Activated CD8-positive, alpha-beta T cell treated with anti-CD3 and anti-CD28 coated beads, Interleukin-2, amount 10 ng/mL, durations not matched to agents 7 days and 5 days (primary cell): ENCODE data around the gene TRMT61A. TPM values are rescaled to one million over a fixed set of nuclear protein-coding genes. Genes with fewer than 3 reads are reported as not detected.
"Not testable (repeated sequence)": the region's sequence is repeated elsewhere in the genome, so short reads cannot be mapped to it uniquely, and the experiment has no call there.

ENCODE experiments used
- ATAC-seq: fragments of 150-1000 bp; cut with Tn5 transposase; one replicate; pipeline ENCODE4 v1.10.0; 2021; ENCODE audit warnings: moderate library complexity
- CTCF ChIA-PET: fragments of 350-600 bp; sonication (Branson Sonifier 250); formaldehyde crosslinking; loops from one replicate; lab custom pipeline; 2021; ENCODE audit warnings: antibody characterized with exemption; lab: Charles Lee
- POLR2A ChIA-PET: fragments of 350-600 bp; sonication (Branson Sonifier 250); formaldehyde crosslinking; loops from one replicate; lab custom pipeline; 2021; ENCODE audit warnings: antibody characterized with exemption; lab: Charles Lee
- DNase-seq: peaks from one replicate; pipeline ENCODE4 v3.0.0-alpha.2; 2020
- H3K27ac Mint-ChIP-seq: one replicate; pipeline ENCODE4 v1.8.0; 2021; ENCODE audit warnings: mild to moderate bottlenecking, mixed read lengths
- H3K27me3 Mint-ChIP-seq: one replicate; pipeline ENCODE4 v1.8.0; 2021; ENCODE audit warnings: low read depth, mixed read lengths
- H3K36me3 Mint-ChIP-seq: one replicate; pipeline ENCODE4 v1.8.0; 2021; ENCODE audit warnings: low read depth, mixed read lengths
- H3K4me1 Mint-ChIP-seq: one replicate; pipeline ENCODE4 v1.8.0; 2021; ENCODE audit warnings: low read depth, mixed read lengths
- H3K4me3 Mint-ChIP-seq: one replicate; pipeline ENCODE4 v1.8.0; 2021; ENCODE audit warnings: mild to moderate bottlenecking, mixed read lengths
- H3K9me3 Mint-ChIP-seq: one replicate; pipeline ENCODE4 v1.8.0; 2022; ENCODE audit warnings: mixed read lengths; ENCODE audit not compliant: insufficient read depth
- total RNA-seq, 2 experiments: library from RNA; stranded (reverse); gene quantifications; one replicate each; pipeline ENCODE4 v1.2.3, GENCODE V29; 2021

TRMT61A gene
- total RNA-seq, 2 experiments from 2014 or later: 8.5 to 8.8 TPM

- Mint-ChIP-seq H3K9me3 (no peaks in the 10 kb centered on the region), H3K27ac (peak overlapping the region; percentile 3), H3K36me3 (peaks cover 20% of the 10 kb centered on the region), H3K27me3 (no peaks in the 10 kb centered on the region), H3K4me3 (no peak overlapping the region), H3K4me1 (peaks cover 3% of the 10 kb centered on the region)
- ATAC-seq: no peak
- ChIA-PET CTCF (interaction anchor here (1.1 to 3.3 kb wide), 3 partner anchors 9 to 10 kb away, joined by 3 to 13 read pairs (median 8); no protein-coding TSS in a partner anchor), POLR2A (interaction anchor here (1.2 kb wide), 1 partner anchor 9 kb away, joined by 3 read pairs; no protein-coding TSS in a partner anchor)
- no peak for DNase-seq
Measured at GRCh38 chr14:103509864-103510723, 18.9 kb upstream of the TRMT61A start.

- Mint-ChIP-seq H3K9me3 (no peaks in the 10 kb centered on the region), H3K4me3 (no peak overlapping the region), H3K27ac (peak overlapping the region; percentile 3), H3K36me3 (peaks cover 15% of the 10 kb centered on the region), H3K27me3 (no peaks in the 10 kb centered on the region), H3K4me1 (peaks cover 3% of the 10 kb centered on the region)
- CTCF ChIA-PET: interaction anchor here (1.1 to 3.3 kb wide), 3 partner anchors 8 to 11 kb away, joined by 3 to 13 read pairs (median 3); no protein-coding TSS in a partner anchor
- DNase-seq (no peak), ATAC-seq (no peak)
- POLR2A ChIA-PET: interaction anchor here (1.2 kb wide), 1 partner anchor 10 kb away, joined by 3 read pairs; no protein-coding TSS in a partner anchor
Measured at GRCh38 chr14:103510724-103511693, 18.0 kb upstream of the TRMT61A start.

DNA sequence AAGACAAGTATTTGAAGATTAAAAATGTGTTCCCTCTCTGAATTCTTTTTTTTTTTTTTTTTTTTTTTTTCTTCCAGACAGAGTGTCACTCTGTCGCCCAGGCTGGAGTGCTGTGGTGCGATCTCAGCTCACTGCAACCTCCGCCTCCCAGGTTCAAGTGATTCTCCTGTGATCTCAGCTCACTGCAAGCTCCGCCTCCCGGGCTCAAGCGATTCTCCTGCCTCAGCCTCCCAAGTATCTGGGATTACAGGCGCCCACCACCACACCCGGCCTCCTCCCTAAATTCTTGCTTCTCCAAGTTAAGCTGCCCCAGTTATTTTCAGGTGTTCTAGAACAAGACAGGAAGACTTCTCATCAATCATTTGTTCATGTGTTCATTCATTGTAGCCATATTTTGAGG, 16.8 kb upstream of the TRMT61A start:
- H3K9me3 Mint-ChIP-seq, H3K27ac Mint-ChIP-seq, H3K4me1 Mint-ChIP-seq, POLR2A ChIA-PET, CTCF ChIA-PET, H3K4me3 Mint-ChIP-seq, DNase-seq, H3K27me3 Mint-ChIP-seq, ATAC-seq: not testable (repeated sequence)
- peaks cover 15% of the 10 kb centered on the region for H3K36me3 Mint-ChIP-seq

DNA sequence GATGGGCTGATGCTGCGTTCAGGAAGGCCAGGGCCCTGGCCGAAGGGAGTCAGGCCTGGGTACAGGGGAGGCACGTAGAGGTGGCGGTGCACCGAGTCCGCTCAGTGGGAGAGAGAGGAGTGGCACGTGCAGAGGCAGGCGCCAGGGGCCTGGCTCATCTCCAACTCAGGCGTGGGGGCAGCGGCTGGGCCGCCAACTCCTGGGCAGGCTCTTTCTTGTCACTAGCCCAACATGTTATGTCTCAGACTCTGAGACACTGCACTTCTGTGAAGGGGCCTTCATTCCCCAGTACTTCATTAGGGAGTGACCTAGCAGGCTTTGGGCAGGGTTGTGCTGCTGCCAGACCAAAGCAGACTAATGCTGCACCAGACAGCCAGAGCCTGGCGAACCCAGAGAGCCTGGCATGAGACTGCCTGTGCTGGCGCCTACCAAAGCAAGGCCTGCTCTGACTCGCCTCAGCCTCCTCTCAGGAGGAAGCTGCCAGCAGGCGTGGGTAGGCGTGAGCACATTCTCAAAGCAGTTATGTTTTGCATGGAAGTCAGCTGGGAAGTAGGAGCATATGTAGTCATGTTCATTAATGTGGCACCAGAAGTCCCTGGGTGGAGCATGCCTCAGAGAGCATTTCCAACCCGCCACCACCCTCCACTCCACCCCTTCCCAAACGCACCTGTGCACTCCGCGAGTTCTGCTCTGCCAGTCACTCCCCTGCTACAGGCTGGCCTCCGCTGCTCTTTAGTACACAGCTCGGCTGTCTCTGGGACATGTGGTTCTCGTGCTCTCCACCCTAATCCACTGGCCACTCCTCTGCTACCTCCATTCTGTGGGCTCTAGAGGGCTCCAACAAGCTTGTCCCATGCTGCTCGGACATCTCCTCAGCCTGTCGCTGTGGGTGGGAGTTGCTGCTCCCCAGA, 16.0 kb upstream of the TRMT61A start:
- H3K9me3 Mint-ChIP-seq: no peaks in the 10 kb centered on the region
- H3K4me1 Mint-ChIP-seq: peaks cover 3% of the 10 kb centered on the region
- H3K27ac Mint-ChIP-seq: no peak overlapping the region
- peaks cover 14% of the 10 kb centered on the region for H3K36me3 Mint-ChIP-seq
- ATAC-seq (no peak), DNase-seq (no peak)
- ChIA-PET POLR2A (no interaction called here), CTCF (no interaction called here)
- H3K27me3 Mint-ChIP-seq: no peaks in the 10 kb centered on the region
- no peak overlapping the region for H3K4me3 Mint-ChIP-seq

- Mint-ChIP-seq H3K9me3 (no peaks in the 10 kb centered on the region), H3K36me3 (peaks cover 7% of the 10 kb centered on the region), H3K27ac (no peak overlapping the region), H3K4me3 (no peak overlapping the region), H3K27me3 (no peaks in the 10 kb centered on the region), H3K4me1 (peaks cover 17% of the 10 kb centered on the region)
- no peak for ATAC-seq
- ChIA-PET CTCF (no interaction called here), POLR2A (interaction anchor here (0.5 kb wide), 1 partner anchor 8 kb away, joined by 3 read pairs; the partner anchor contains the start of gene CKB)
- DNase-seq: no peak
Measured at GRCh38 chr14:103514596-103515421, 14.2 kb upstream of the TRMT61A start.

DNA sequence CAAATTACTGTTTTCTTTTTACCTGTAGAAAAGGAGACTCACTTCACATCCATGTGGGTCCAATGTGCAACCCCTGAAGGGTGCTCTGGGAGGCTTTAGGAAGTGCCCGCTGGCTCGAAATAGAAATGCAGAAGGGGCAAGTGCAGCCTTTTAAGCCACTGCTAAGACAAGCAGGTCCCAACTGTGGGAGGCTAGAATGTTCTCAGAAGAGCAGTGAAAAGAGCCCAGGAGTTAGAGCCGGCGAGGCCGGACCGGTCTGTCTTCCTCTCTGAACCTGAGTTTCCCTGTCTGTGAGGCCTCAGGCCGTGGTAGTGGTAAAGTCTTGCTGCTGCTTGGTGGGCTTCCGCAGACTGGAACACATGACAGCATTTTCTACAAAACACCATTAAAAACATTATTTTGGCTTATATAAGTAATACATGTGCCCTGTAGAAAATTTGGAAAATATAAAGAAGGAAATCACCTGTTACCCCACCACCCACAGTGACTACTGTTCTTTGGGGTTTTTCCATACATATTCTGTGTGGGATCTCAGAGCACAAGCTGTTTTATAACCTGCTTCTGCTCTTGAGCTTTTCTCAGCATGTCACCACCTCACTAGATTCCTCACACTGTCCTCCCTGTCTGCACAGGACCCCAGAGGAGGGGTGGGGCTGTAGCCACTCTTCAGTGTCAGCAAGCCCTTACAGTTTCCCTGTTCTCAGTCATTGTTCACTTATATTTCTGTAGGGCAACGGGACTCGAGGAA, 12.4 kb upstream of the TRMT61A start:
- Mint-ChIP-seq H3K9me3 (no peaks in the 10 kb centered on the region), H3K4me1 (peaks cover 17% of the 10 kb centered on the region), H3K27ac (no peak overlapping the region), H3K27me3 (no peaks in the 10 kb centered on the region), H3K4me3 (no peak overlapping the region), H3K36me3 (peaks cover 3% of the 10 kb centered on the region)
- POLR2A ChIA-PET: no interaction called here
- CTCF ChIA-PET: interaction anchor here (2.7 kb wide), 1 partner anchor 44 kb away, joined by 23 read pairs; the partner anchor contains the start of genes BAG5 and COA8
- ATAC-seq: no peak
- DNase-seq: no peak

- ChIA-PET CTCF (interaction anchor here (2.5 to 2.7 kb wide), 2 partner anchors 40 to 44 kb away, joined by 8 to 23 read pairs; partner anchors contain the start of genes BAG5 and COA8), POLR2A (no interaction called here)
- Mint-ChIP-seq H3K9me3 (no peaks in the 10 kb centered on the region), H3K4me1 (peaks cover 17% of the 10 kb centered on the region), H3K27ac (no peak overlapping the region), H3K27me3 (peaks cover under 1% of the 10 kb centered on the region), H3K4me3 (no peak overlapping the region), H3K36me3 (peaks cover 3% of the 10 kb centered on the region)
- ATAC-seq: no peak
- DNase-seq: no peak
Measured at GRCh38 chr14:103517174-103517566, 11.8 kb upstream of the TRMT61A start.

- H3K27ac Mint-ChIP-seq: no peak overlapping the region
- no peak for DNase-seq
- H3K9me3 Mint-ChIP-seq: no peaks in the 10 kb centered on the region
- no peak overlapping the region for H3K4me3 Mint-ChIP-seq
- ChIA-PET CTCF (interaction anchor here (1.0 to 2.7 kb wide), 13 partner anchors 9 to 125 kb away, joined by 3 to 23 read pairs (median 8); partner anchors contain the start of genes BAG5, COA8 and TRMT61A), POLR2A (interaction anchor here (1.6 kb wide), 1 partner anchor 44 kb away, joined by 4 read pairs; no protein-coding TSS in a partner anchor)
- H3K27me3 Mint-ChIP-seq: peaks cover 2% of the 10 kb centered on the region
- ATAC-seq: no peak
- H3K4me1 Mint-ChIP-seq: peaks cover 17% of the 10 kb centered on the region
- no peaks in the 10 kb centered on the region for H3K36me3 Mint-ChIP-seq
Measured at GRCh38 chr14:103517721-103518421, 11.1 kb upstream of the TRMT61A start.

DNA sequence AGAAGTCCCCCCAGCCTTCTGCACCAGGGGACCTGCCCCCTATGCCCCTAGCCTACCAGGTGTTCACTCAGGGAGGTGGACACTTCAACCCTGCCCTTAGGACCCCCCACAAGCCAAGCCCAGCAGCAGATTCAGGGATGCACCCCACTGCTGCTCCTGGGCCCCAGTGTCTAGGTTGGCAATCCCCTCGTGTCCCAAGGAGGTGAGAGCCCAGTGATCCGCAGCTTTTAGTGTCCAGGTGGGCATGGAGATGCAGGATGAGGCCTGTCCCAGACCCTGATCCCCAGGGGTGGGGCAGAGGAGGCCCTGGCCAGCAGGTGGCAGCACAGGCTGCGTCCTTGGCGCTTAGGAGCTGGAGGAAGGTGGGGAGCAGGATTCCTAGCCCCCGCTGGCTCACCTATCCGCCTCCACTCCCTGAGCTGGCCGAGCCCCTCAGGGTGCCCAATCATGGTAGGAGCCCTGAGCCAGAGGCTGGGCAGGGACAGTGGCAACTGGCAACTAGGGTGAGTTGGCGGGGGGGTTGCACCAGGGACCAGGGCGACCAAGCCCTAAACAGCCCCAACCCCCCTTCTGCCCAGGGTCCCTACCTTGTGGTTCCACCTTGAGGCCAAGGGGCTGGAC, 10.5 kb upstream of the TRMT61A start:
- POLR2A ChIA-PET: interaction anchor here (1.0 to 1.6 kb wide), 2 partner anchors 43 to 184 kb away, joined by 4 to 5 read pairs; partner anchors contain the start of gene EIF5
- CTCF ChIA-PET: interaction anchor here (0.6 to 2.7 kb wide), 21 partner anchors 9 to 125 kb away, joined by 3 to 23 read pairs (median 4); partner anchors contain the start of genes BAG5, COA8 and TRMT61A
- Mint-ChIP-seq H3K36me3 (no peaks in the 10 kb centered on the region), H3K27me3 (peaks cover 6% of the 10 kb centered on the region), H3K27ac (no peak overlapping the region), H3K9me3 (no peaks in the 10 kb centered on the region), H3K4me1 (peaks cover 18% of the 10 kb centered on the region), H3K4me3 (no peak overlapping the region)
- ATAC-seq (peak; percentile 43), DNase-seq (peak; percentile 65)
